GM12873 (cell line): ENCODE data around the gene ZNF350.

ENCODE experiments used
- TF ChIP-seq, protein P1 (sequence below): IDR thresholded peaks from 2 replicates; pipeline ENCODE4 v1.5.1; 2012; ENCODE audit warnings: low read depth, mild to moderate bottlenecking, moderate library complexity, low read length, control low read depth; ENCODE audit not compliant: insufficient read depth; ENCODE audit errors: missing control alignments

Gene ZNF350

DNA sequence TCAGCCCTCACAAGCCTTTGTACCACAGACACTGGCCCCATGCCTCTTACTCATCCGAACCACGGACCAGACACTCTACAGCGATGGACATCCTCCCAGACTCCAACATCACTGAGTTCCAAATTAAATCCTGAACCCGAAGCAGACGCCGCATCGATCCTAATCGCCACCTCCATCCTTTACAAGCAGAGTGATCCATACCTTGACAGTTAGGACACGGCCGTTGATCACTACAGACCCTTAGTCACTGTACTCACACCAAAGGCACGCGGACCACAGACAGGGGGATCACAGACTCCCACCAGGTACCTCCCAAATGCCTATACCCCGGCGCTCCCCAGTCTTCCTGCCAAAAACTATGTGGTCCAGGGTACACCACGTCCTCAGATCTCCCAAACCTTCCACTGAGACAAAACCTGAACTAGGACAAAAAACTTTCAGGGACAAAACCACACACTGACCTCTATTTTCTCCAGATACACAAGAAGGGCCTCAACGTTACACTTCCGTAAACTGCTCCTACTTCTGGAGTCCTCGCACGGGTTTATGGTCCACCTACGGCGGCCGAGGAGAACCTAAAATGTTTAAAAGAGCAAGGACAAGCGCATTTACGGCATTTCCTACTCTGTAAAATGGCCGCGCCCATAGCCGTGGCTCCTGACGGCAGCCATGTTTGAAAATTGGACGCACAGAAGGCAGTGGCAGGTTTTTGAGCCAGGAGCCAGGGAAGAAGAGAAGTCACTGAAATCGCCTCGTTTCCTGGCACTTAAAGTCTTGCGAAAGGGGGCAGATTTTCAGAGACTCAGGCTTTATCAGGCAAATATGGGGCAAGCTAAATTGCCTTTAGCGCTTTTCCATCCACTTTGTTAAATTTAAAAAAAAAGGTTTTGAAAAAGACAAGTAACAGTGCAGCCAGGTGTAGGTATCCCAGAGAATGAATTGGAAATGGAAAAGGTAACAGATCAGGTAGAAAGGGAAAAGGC, at the start of gene ZNF350:
TSS of gene ZNF350 (minus strand) at position 532 of the 983 bp plus-strand sequence. CDS start 12,480 bp downstream, outside the sequence.
- TF ChIP-seq, protein P1, sequence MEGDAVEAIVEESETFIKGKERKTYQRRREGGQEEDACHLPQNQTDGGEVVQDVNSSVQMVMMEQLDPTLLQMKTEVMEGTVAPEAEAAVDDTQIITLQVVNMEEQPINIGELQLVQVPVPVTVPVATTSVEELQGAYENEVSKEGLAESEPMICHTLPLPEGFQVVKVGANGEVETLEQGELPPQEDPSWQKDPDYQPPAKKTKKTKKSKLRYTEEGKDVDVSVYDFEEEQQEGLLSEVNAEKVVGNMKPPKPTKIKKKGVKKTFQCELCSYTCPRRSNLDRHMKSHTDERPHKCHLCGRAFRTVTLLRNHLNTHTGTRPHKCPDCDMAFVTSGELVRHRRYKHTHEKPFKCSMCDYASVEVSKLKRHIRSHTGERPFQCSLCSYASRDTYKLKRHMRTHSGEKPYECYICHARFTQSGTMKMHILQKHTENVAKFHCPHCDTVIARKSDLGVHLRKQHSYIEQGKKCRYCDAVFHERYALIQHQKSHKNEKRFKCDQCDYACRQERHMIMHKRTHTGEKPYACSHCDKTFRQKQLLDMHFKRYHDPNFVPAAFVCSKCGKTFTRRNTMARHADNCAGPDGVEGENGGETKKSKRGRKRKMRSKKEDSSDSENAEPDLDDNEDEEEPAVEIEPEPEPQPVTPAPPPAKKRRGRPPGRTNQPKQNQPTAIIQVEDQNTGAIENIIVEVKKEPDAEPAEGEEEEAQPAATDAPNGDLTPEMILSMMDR, result no peak

DNA sequence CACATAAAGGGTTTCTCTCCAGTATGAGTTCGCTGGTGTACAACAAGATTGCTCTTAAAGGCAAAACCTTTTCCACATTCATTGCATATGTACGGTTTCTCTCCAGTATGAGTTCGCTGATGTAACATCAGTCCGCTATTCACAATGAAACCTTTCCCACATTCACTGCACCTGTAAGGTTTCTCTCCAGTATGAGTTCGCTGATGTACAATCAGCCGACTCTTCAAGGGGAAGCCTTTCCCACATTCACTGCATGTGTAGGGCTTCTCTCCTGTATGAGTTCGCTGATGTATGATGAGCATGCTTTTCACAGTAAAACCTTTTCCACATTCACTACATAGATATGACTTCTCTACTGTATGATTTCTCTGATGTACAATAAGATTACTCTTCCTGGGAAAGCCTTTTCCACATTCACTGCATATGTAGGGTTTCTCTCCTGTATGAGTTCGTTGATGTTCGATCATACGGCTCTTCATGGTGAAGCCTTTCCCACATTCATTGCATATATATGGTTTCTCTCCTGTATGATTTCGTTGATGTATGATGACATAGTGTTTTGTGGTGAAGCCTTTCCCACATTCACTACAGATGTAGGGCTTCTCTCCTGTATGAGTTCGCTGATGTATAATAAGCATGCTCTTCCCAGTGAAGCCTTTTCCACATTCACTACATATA, 47.5 kb upstream of the ZNF350 start:
- TF ChIP-seq, protein P1, result no peak

DNA sequence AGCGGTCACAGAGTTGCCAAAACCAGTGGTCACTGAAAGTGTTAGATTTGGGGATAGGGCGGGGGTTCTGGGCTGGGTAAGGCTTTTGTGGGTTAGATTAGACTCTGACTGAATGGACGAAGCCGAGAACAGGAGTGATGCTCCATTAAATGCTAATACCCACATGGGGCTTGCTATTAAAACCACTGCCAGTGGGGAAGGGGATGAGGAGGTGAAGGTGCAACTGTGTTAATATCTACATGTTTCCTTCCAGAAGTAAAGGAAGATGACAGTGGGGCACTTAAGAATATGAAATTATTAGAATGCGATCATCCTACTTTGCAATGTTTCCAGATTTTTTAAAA, 42.1 kb upstream of the ZNF350 start:
- TF ChIP-seq, protein P1, result no peak

DNA sequence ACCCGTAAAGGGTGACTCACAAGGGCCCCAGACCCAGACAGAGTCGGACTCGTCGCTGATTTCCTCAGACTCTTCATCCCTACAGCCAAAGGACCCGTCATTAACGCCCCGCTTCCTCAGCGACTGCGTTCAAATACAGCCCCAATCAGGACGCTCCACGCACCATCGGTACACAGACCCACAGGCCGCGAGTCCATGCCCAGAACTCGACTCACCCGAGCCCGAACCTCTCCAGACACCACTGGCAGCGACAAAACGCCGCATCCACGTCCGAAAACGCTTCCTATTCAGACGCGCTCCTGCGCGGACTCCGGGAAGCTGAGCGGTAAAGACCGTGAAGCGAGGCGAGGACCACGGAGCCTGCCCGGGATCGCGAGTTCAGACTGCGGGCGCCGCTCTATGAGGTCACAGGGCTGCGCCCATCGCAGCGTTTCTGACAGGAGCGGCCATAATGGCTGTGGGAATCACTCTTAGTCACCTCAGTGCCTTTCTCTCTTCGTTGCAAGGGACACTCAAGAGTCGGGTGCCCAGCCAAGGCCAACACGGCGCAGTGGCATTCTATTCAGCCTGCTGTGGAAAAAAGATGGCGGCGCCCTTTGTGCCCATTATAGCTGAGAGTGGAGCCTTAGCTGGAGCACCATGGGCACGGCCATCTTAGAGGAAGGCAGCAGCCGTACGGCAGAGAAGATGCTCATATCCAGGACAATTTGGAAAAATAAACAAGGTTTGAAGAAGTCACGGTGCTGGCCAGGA, 41.6 kb upstream of the ZNF350 start, which contains the start of gene ZNF614:
TSS of gene ZNF614 (minus strand) at position 353 of the 753 bp plus-strand sequence. CDS start 2,634 bp downstream, outside the sequence.
- TF ChIP-seq, protein P1, result no peak

DNA sequence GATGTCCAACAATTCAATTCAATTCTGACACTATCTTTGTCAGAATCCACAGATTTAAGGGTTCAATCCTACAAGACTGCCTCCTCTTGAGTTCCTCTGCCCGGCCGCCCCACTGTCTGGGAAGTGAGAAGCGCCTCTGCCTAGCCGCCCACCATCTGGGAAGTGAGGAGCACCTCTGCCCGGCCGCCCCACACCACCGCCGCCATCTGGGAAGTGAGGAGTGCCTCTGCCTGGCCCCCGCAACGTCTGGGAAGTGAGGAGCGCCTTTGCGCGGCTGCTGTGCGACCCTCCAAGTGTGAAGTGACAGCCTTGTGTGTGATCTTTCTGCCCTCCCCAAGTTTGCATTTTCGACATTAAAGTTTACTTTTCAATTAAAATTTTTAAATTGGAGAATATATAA, 35.6 kb upstream of the ZNF350 start:
- TF ChIP-seq, protein P1, result no peak

DNA sequence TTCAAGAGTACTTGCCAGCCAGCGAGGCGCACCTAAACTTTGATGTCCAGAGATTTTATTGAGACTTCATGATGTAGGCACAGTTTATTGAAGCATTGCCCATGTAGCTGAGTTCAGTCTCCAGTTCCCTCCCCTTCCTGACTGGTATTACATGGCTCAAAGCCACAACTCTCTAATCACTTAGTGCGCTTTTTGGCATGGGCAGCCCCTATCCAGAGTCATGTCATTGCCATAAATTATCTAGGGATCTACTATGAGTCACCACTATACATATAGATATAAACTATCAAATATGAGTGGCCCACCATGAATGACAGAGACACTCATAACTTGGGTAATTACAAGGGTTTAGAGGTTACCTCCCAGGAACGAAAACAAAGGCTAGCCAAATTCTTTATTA, 33.9 kb upstream of the ZNF350 start:
- TF ChIP-seq, protein P1, result no peak

DNA sequence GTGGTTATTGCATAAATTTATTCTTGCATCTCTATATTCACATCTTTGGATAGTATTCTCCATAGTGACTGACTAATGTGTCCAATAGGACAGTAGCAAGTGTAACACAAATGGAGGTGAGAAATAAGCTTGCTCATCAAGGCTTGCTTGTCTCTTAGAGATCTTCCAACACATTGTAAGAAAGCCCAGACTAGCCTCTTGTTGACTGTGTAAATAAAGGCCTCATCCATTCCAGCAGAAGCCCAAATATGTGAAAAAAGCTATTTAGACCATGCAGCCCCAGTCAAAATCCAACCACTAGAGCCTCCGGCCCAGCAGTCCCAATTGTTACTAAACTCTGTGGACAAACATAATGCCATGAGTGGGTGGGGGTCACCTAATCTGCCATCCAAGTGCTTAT, 24.0 kb upstream of the ZNF350 start:
- TF ChIP-seq, protein P1, result no peak
